NCI-H510A (cell line): ENCODE measurements around the gene SMAD6.

ENCODE experiments used
- DNase-seq: peaks from one replicate; lab custom pipeline; 2025; lab: John Stamatoyannopoulos, UW

SMAD6 gene

GRCh38 chr15:66796343-66796742 lies 94.3 kb downstream of the SMAD6 start:
- DNase-seq = no peak

- no peak for DNase-seq
Observed at GRCh38 chr15:66797921-66798320, 95.9 kb downstream of the SMAD6 start.

- no peak for DNase-seq
Observed at GRCh38 chr15:66798426-66799061, 96.5 kb downstream of the SMAD6 start.

- no peak for DNase-seq
Observed at GRCh38 chr15:66799242-66799641, 97.2 kb downstream of the SMAD6 start.

GRCh38 chr15:66800584-66801235 lies 98.7 kb downstream of the SMAD6 start:
- DNase-seq = no peak

- no peak for DNase-seq
Observed at GRCh38 chr15:66801266-66801665, 99.2 kb downstream of the SMAD6 start.

GRCh38 chr15:66802025-66803001 lies 100.3 kb downstream of the SMAD6 start:
- no peak for DNase-seq

- DNase-seq = no peak
Observed at GRCh38 chr15:66803182-66803729, 101.2 kb downstream of the SMAD6 start.

- no peak for DNase-seq
Observed at GRCh38 chr15:66803749-66804148, 101.7 kb downstream of the SMAD6 start.

- no peak for DNase-seq
Observed at GRCh38 chr15:66805202-66805885, 103.3 kb downstream of the SMAD6 start.

GRCh38 chr15:66808181-66808824 lies 106.3 kb downstream of the SMAD6 start:
- no peak for DNase-seq

GRCh38 chr15:66809664-66810063 lies 107.6 kb downstream of the SMAD6 start:
- no peak for DNase-seq

GRCh38 chr15:66815318-66815717 lies 113.3 kb downstream of the SMAD6 start:
- no peak for DNase-seq

GRCh38 chr15:66816201-66816600 lies 114.2 kb downstream of the SMAD6 start:
- no peak for DNase-seq

- no peak for DNase-seq
Observed at GRCh38 chr15:66819084-66819483, 117.0 kb downstream of the SMAD6 start.

GRCh38 chr15:66820481-66821176 lies 118.6 kb downstream of the SMAD6 start:
- DNase-seq = no peak

- no peak for DNase-seq
Observed at GRCh38 chr15:66821307-66821706, 119.3 kb downstream of the SMAD6 start.

- DNase-seq = no peak
Observed at GRCh38 chr15:66822114-66822513, 120.1 kb downstream of the SMAD6 start.

- no peak for DNase-seq
Observed at GRCh38 chr15:66822576-66822975, 120.5 kb downstream of the SMAD6 start.

- DNase-seq = no peak
Observed at GRCh38 chr15:66823601-66824000, 121.6 kb downstream of the SMAD6 start.

GRCh38 chr15:66824424-66824823 lies 122.4 kb downstream of the SMAD6 start:
- no peak for DNase-seq
